ENCODE measurements around the gene CHN2.

Gene CHN2

DNA sequence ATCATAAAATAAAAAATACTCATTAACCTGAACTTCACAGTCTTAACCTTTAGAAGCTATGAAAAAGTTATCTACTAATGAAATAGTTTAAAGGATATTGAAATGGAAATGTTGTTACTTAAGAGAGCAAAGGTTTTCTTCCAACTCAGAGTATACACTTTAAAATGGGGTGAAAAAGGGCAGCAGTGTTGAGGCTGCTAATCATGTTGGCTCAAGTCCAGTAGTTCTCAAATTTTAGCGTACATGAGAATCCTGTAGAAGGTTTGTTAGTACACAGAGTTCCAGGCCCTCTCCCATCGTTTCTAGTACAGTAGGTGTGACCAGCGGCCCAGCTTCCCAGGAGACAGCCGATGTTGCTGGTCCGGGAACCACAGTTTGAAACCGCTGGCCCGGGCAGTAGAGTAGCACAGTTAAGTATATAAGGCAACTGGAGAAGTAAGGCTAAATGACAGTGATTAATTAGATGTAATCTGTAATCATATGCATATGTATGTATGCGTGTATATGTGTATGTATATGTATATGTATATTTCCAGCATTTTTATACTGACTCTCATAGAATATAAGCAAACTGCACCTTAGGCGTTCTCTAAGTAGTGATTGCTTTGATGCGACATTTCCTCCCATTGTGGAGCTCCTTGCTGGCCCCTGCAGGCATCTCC lies 221.8 kb downstream of the CHN2 start:
- TF ChIP-seq, protein P1, sequence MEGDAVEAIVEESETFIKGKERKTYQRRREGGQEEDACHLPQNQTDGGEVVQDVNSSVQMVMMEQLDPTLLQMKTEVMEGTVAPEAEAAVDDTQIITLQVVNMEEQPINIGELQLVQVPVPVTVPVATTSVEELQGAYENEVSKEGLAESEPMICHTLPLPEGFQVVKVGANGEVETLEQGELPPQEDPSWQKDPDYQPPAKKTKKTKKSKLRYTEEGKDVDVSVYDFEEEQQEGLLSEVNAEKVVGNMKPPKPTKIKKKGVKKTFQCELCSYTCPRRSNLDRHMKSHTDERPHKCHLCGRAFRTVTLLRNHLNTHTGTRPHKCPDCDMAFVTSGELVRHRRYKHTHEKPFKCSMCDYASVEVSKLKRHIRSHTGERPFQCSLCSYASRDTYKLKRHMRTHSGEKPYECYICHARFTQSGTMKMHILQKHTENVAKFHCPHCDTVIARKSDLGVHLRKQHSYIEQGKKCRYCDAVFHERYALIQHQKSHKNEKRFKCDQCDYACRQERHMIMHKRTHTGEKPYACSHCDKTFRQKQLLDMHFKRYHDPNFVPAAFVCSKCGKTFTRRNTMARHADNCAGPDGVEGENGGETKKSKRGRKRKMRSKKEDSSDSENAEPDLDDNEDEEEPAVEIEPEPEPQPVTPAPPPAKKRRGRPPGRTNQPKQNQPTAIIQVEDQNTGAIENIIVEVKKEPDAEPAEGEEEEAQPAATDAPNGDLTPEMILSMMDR (IDR thresholded peaks at IDR 0.05; ENCODE audit: insufficient read depth, low read depth, low read length, missing control alignments): no peak
- no peak overlapping the region for H3K4me3 ChIP-seq (ENCODE audit: low read depth, low read length)
- no peak for DNase-seq (ENCODE audit: low read depth)

DNA sequence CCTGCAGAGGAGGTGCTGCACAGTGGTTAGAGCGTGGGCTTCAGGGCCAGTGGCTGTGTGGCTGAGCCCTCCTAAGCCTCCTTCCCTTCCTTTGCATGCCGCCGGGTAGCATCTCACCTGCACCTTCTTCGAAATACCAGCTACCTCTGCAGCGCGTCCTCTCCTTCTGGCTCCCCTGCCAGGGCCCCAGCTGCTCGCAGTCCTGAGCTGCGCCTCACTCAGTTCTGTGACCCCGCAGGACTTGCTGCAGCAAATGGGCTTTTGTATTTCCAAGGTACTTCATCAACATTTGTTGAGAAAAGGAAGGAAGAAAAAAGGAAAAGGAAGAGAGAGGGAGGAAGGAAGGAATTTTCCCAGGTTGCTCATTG lies 222.3 kb downstream of the CHN2 start:
- no peak for DNase-seq (ENCODE audit: low read depth)
- no peak overlapping the region for H3K4me3 ChIP-seq (ENCODE audit: low read depth, low read length)
- TF ChIP-seq, protein P1 (IDR thresholded peaks at IDR 0.05; ENCODE audit: insufficient read depth, low read depth, low read length, missing control alignments): no peak

DNA sequence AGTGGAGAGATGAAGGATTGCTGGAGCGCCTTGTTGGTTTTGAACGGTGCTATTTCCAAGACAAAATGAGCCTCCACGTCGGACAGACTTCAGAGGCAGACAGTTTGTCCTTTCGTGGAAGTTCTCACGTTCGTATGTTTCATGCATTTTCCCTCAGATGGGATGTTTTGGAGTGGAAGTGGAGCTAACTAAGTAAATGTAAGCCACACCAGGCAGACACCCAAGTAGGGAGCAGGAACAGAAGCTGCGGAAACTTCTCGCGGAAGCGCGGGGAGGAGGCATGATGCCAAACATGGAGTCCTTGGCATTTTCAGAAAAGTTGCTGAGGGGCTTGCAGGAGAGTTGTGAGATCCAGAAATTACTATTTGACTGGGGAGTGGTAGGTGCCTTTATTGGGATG lies 223.5 kb downstream of the CHN2 start:
- TF ChIP-seq, protein P1 (IDR thresholded peaks at IDR 0.05; ENCODE audit: insufficient read depth, low read depth, low read length, missing control alignments): no peak
- H3K4me3 ChIP-seq (ENCODE audit: low read depth, low read length): no peak overlapping the region
- no peak for DNase-seq (ENCODE audit: low read depth)

DNA sequence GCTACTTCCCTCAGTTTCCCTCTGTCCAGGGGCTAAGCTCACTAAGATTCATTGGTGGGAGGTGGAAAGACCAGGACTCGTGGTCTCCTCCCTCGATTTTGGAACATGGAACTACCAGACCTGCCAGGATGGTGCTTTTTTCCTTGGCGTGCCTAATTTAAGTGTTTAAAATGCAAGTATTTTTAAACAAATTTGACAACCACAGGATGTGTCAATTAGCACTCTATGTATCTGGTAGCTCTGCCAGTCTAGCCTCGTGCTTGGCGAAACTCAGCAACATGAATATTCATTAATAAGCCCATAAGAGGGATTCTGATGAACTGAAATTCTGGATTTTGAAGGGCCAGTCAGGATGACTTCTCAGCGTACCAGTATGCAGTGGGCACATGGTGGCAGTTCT lies 224.1 kb downstream of the CHN2 start:
- DNase-seq (ENCODE audit: low read depth): no peak
- TF ChIP-seq, protein P1 (IDR thresholded peaks at IDR 0.05; ENCODE audit: insufficient read depth, low read depth, low read length, missing control alignments): no peak
- no peak overlapping the region for H3K4me3 ChIP-seq (ENCODE audit: low read depth, low read length)

DNA sequence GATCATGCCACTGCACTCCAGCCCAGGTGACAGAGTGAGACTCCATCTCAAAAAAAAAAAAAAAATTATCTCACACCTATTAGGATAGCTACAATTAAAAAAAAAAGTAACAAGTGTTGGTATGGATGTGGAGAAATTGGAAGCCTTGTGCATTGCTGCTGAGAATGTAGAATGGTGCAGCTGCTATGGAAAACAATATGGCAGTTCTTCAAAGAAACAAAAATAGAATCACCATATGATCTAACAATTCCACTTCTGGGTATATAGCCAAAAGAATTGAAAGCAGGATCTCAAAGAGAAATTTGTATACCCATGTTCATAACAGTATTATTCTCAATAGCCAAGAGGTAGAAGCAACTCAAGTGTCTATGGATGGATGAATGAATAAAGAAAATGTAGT lies 225.4 kb downstream of the CHN2 start:
- TF ChIP-seq, protein P1 (IDR thresholded peaks at IDR 0.05; ENCODE audit: insufficient read depth, low read depth, low read length, missing control alignments): no peak
- H3K4me3 ChIP-seq (ENCODE audit: low read depth, low read length): no peak overlapping the region

DNA sequence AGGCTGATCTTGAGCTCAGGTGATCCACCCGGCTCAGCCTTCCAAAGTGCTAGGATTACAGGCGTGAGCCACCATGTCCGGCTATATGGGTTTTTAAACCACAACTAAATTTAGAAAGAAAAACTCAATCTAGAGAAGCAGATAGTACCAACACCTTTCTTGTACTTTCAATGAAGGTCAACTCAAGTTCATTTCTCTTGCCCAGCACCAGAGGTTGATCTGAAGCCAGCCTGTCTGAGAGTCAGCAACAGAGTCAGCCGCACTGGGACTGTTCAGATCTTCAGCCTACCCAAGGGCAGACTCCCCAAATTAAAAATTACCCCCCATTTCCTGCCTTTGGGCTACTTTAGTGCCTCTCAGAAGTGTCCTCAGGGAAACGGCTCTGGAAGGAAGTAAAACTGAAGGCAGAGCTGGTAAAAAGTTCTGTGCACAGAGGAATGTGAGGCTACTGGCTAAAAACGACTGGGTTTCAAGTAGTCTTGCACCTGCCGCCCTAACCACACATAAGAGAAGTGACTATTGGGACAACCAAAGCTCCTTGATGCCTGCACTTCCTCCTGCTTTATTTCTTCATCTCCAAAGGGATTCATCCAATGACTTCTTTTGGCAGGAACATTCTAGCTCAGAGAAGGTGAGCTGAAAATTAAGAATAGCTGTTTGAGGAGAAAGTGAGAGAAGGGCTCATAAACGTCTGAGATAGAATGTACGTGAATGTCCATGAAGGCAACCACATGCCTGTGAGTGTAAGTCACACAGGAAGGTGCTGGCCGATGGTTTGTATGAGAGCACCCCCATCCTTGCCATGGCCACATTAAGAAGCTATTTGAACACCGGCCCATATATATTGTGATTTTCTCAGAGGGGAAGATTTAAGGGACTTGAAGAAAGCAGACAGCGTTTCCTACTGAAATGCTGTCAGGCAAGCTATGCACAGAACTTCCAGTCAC lies 226.7 kb downstream of the CHN2 start:
- H3K4me3 ChIP-seq (ENCODE audit: low read depth, low read length): no peak overlapping the region
- TF ChIP-seq, protein P1 (IDR thresholded peaks at IDR 0.05; ENCODE audit: insufficient read depth, low read depth, low read length, missing control alignments): no peak
- peak; percentile 12 for DNase-seq (ENCODE audit: low read depth)

More for the DNA sequence above, 225.4 kb downstream of the CHN2 start:
- no peak for DNase-seq (ENCODE audit: low read depth)

All from GM12865 (cell line).